ENCODE measurements around the gene ZFC3H1.

Gene ZFC3H1, protein sequence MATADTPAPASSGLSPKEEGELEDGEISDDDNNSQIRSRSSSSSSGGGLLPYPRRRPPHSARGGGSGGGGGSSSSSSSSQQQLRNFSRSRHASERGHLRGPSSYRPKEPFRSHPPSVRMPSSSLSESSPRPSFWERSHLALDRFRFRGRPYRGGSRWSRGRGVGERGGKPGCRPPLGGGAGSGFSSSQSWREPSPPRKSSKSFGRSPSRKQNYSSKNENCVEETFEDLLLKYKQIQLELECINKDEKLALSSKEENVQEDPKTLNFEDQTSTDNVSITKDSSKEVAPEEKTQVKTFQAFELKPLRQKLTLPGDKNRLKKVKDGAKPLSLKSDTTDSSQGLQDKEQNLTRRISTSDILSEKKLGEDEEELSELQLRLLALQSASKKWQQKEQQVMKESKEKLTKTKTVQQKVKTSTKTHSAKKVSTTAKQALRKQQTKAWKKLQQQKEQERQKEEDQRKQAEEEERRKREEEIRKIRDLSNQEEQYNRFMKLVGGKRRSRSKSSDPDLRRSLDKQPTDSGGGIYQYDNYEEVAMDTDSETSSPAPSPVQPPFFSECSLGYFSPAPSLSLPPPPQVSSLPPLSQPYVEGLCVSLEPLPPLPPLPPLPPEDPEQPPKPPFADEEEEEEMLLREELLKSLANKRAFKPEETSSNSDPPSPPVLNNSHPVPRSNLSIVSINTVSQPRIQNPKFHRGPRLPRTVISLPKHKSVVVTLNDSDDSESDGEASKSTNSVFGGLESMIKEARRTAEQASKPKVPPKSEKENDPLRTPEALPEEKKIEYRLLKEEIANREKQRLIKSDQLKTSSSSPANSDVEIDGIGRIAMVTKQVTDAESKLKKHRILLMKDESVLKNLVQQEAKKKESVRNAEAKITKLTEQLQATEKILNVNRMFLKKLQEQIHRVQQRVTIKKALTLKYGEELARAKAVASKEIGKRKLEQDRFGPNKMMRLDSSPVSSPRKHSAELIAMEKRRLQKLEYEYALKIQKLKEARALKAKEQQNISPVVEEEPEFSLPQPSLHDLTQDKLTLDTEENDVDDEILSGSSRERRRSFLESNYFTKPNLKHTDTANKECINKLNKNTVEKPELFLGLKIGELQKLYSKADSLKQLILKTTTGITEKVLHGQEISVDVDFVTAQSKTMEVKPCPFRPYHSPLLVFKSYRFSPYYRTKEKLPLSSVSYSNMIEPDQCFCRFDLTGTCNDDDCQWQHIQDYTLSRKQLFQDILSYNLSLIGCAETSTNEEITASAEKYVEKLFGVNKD (N-terminal part only)

GRCh38 chr12:71663561-71664410 is at the start of gene ZFC3H1, which contains the start of gene THAP2:
ZFC3H1 (minus strand) TSS chr12:71663848; CDS start chr12:71663610, 238 bp downstream.
THAP2 (plus strand) TSS chr12:71664301; CDS start chr12:71664510, 209 bp downstream.
- DNase-seq (ENCODE audit: insufficient read length, low spot score) (peak; percentile 30), FAIRE-seq (peak; percentile 64)
- TF ChIP-seq, protein P1, sequence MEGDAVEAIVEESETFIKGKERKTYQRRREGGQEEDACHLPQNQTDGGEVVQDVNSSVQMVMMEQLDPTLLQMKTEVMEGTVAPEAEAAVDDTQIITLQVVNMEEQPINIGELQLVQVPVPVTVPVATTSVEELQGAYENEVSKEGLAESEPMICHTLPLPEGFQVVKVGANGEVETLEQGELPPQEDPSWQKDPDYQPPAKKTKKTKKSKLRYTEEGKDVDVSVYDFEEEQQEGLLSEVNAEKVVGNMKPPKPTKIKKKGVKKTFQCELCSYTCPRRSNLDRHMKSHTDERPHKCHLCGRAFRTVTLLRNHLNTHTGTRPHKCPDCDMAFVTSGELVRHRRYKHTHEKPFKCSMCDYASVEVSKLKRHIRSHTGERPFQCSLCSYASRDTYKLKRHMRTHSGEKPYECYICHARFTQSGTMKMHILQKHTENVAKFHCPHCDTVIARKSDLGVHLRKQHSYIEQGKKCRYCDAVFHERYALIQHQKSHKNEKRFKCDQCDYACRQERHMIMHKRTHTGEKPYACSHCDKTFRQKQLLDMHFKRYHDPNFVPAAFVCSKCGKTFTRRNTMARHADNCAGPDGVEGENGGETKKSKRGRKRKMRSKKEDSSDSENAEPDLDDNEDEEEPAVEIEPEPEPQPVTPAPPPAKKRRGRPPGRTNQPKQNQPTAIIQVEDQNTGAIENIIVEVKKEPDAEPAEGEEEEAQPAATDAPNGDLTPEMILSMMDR (IDR thresholded peaks at IDR 0.05; ENCODE audit: insufficient read depth, missing control alignments): peak; percentile 26

GRCh38 chr12:71710276-71711125 is 46.9 kb upstream of the ZFC3H1 start:
- no peak for DNase-seq (ENCODE audit: insufficient read length, low spot score)
- TF ChIP-seq, protein P1 (IDR thresholded peaks at IDR 0.05; ENCODE audit: insufficient read depth, missing control alignments): no peak

GRCh38 chr12:71708658-71709057 is 45.0 kb upstream of the ZFC3H1 start:
- TF ChIP-seq, protein P1 (IDR thresholded peaks at IDR 0.05; ENCODE audit: insufficient read depth, missing control alignments): no peak
- FAIRE-seq (no peak), DNase-seq (ENCODE audit: insufficient read length, low spot score) (no peak)

More at GRCh38 chr12:71710276-71711125, 46.9 kb upstream of the ZFC3H1 start:
- FAIRE-seq: no peak

DNA sequence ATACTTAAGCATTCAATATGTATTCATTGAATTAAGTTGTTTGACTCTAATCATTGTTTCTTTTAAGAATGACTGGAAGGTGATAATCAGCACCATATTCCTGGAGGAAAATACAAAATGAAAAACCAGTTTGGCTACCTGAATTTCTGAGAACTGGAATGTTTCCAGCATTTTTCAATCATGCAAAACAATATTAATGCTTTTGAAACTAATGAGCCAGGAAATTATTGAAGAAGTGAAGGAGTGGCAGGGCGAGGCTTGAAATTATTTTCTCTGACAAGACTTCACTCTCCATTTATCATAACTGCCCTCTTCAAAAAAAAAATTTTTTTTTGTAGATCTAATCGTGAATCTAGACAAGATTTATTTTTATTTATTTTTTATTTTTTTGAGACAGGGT is 41.3 kb upstream of the ZFC3H1 start:
- TF ChIP-seq, protein P1 (IDR thresholded peaks at IDR 0.05; ENCODE audit: insufficient read depth, missing control alignments): no peak
- FAIRE-seq: no peak
- no peak for DNase-seq (ENCODE audit: insufficient read length, low spot score)

DNA sequence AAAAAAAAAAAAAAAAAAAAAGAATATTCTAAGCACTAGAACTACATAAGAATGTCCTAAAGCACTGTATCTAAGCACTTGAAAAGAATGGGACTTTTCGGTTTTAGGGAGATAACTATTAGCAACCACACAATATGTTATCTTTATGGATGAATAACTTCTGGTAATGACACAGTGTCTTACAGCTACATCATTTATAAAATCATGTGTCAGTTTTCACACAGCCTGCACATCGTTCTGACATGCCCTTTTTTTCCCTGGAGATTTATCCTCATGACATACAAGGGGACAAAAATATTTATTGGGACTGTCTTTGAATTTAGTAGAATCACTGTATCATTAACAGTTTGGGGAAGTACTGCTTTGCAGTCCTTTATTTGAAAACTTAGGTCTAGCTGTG is 39.6 kb upstream of the ZFC3H1 start:
- FAIRE-seq (no peak), DNase-seq (ENCODE audit: insufficient read length, low spot score) (no peak)
- TF ChIP-seq, protein P1 (IDR thresholded peaks at IDR 0.05; ENCODE audit: insufficient read depth, missing control alignments): no peak
